ENCODE data around the gene CDKN1C. TPM values are rescaled to one million over a fixed set of nuclear protein-coding genes. Genes with fewer than 3 reads are reported as not detected.

Gene CDKN1C
- total RNA-seq, 1 experiment from 2014 or later, result 0.25 TPM

GRCh38 chr11:2923446-2924375 lies 38.1 kb upstream of the CDKN1C start:
- DNase-seq (ENCODE audit: extremely low read depth, low read depth), result no peak

- DNase-seq (ENCODE audit: extremely low read depth, low read depth), result no peak
Measured at GRCh38 chr11:2922655-2923054, 37.1 kb upstream of the CDKN1C start.

GRCh38 chr11:2921742-2922493 lies 36.3 kb upstream of the CDKN1C start:
- no peak for DNase-seq (ENCODE audit: extremely low read depth, low read depth)

- DNase-seq (ENCODE audit: extremely low read depth, low read depth), result no peak
Measured at GRCh38 chr11:2921261-2921660, 35.7 kb upstream of the CDKN1C start.

- DNase-seq (ENCODE audit: extremely low read depth, low read depth), result no peak
Measured at GRCh38 chr11:2920343-2920742, 34.8 kb upstream of the CDKN1C start.

GRCh38 chr11:2919837-2920236 lies 34.3 kb upstream of the CDKN1C start:
- no peak for DNase-seq (ENCODE audit: extremely low read depth, low read depth)

GRCh38 chr11:2919188-2919587 lies 33.6 kb upstream of the CDKN1C start:
- no peak for DNase-seq (ENCODE audit: extremely low read depth, low read depth)

GRCh38 chr11:2917842-2918490 lies 32.4 kb upstream of the CDKN1C start:
- DNase-seq (ENCODE audit: extremely low read depth, low read depth), result no peak

- no peak for DNase-seq (ENCODE audit: extremely low read depth, low read depth)
Measured at GRCh38 chr11:2916892-2917645, 31.5 kb upstream of the CDKN1C start.

GRCh38 chr11:2916114-2916891 lies 30.7 kb upstream of the CDKN1C start:
- no peak for DNase-seq (ENCODE audit: extremely low read depth, low read depth)

- no peak for DNase-seq (ENCODE audit: extremely low read depth, low read depth)
Measured at GRCh38 chr11:2915473-2915872, 29.9 kb upstream of the CDKN1C start.

- DNase-seq (ENCODE audit: extremely low read depth, low read depth), result no peak
Measured at GRCh38 chr11:2914455-2915195, 29.1 kb upstream of the CDKN1C start.

GRCh38 chr11:2913776-2914175 lies 28.2 kb upstream of the CDKN1C start:
- no peak for DNase-seq (ENCODE audit: extremely low read depth, low read depth)

- DNase-seq (ENCODE audit: extremely low read depth, low read depth), result no peak
Measured at GRCh38 chr11:2913019-2913431, 27.4 kb upstream of the CDKN1C start.

GRCh38 chr11:2912498-2912897 lies 26.9 kb upstream of the CDKN1C start:
- DNase-seq (ENCODE audit: extremely low read depth, low read depth), result no peak

- DNase-seq (ENCODE audit: extremely low read depth, low read depth), result no peak
Measured at GRCh38 chr11:2911785-2912391, 26.3 kb upstream of the CDKN1C start.

GRCh38 chr11:2911088-2911784 lies 25.7 kb upstream of the CDKN1C start:
- no peak for DNase-seq (ENCODE audit: extremely low read depth, low read depth)

GRCh38 chr11:2910401-2910955 lies 24.9 kb upstream of the CDKN1C start:
- no peak for DNase-seq (ENCODE audit: extremely low read depth, low read depth)
